ENCODE data around the gene TBC1D2B. TPM values are rescaled to one million over a fixed set of nuclear protein-coding genes. Genes with fewer than 3 reads are reported as not detected.

The TBC1D2B gene
- total and polyA plus RNA-seq, 4 donors, result 8.4 to 119 (median 22.0) TPM

DNA sequence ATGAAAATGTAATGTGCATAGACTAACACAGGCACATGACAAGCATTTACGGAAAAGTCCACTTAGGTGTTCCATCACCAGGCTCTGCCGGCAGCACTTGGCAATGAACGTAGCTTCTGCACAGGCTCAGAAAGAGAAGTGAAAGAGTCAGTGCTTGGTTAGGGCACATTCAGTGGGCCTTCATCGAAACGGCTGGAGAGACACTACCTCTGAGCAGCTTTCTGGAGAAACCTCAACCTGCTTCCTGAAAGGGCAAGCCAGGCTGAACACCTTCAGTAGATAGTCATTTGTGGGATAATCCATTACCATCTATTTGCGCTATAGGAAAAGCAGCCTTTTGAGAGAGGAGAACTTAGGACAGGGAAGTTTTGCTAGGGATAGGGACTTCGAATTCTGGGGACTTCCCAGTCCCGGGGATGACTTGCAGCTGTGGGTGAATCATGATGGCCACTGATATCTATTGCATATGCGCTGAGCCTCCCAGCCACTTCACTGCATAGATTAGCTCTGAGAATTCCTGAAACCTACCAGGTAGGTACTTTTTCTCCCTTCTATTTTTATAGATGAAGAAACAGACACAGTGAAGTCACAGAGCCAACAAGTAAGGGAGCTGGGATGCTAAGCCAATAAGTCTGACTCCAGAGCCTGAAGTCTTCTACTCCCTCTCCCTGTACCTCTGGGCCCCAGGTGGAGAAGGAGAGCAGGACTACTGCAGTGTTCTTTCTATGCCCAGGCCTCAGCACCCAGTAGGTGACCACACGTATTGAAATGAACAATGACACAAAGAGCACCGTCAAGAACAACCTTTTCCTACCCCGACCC is 10.7 kb upstream of the TBC1D2B start:
- peaks cover 3 to 14% (median 9%) of the 10 kb centered on the region in 4 donors for H3K4me1 ChIP-seq (ENCODE audit: control insufficient read depth in 4 of 4, insufficient read depth in 4 of 4, low read length in 3 of 4)
- no peaks in the 10 kb centered on the region for H3K36me3 ChIP-seq (ENCODE audit: control insufficient read depth in 4 of 4, insufficient read depth in 3 of 4, low read depth in 1 of 4, low read length in 3 of 4)
- H3K4me3 ChIP-seq (ENCODE audit: low read depth in 1 of 3, low read length in 3 of 3), result no peak overlapping the region
- no peak for DNase-seq (ENCODE audit: low spot score)
- no peak overlapping the region for H3K27ac ChIP-seq (ENCODE audit: low read depth in 1 of 2, low read length in 2 of 2)
- WGBS, result 74% methylated on average over 12 of the region's 12 CpGs
- H3K9me3 ChIP-seq (ENCODE audit: control insufficient read depth in 4 of 4, low read length in 3 of 4), result no peaks in the 10 kb centered on the region
- H3K27me3 ChIP-seq (ENCODE audit: control insufficient read depth in 4 of 4, insufficient read depth in 4 of 4, low read length in 3 of 4), result no peaks in the 10 kb centered on the region
- no peak overlapping the region for H3K9ac ChIP-seq (ENCODE audit: low read depth in 1 of 2, low read length in 2 of 2)
- TF ChIP-seq FOXA1 (IDR thresholded peaks at IDR 0.05) (no peak), RXRA (IDR thresholded peaks at IDR 0.05) (no peak), SP1 (IDR thresholded peaks at IDR 0.05) (no peak), GABPA (IDR thresholded peaks at IDR 0.05 in 1 of 2, conservative IDR thresholded peaks at IDR 0.05 in 1 of 2) (no peak), RAD21 (IDR thresholded peaks at IDR 0.05) (no peak), FOXA2 (IDR thresholded peaks at IDR 0.05) (no peak), JUND (IDR thresholded peaks at IDR 0.05) (no peak)
- TF ChIP-seq, protein P1, sequence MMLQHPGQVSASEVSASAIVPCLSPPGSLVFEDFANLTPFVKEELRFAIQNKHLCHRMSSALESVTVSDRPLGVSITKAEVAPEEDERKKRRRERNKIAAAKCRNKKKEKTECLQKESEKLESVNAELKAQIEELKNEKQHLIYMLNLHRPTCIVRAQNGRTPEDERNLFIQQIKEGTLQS (IDR thresholded peaks at IDR 0.05), result no peak
- TF ChIP-seq, protein P2, sequence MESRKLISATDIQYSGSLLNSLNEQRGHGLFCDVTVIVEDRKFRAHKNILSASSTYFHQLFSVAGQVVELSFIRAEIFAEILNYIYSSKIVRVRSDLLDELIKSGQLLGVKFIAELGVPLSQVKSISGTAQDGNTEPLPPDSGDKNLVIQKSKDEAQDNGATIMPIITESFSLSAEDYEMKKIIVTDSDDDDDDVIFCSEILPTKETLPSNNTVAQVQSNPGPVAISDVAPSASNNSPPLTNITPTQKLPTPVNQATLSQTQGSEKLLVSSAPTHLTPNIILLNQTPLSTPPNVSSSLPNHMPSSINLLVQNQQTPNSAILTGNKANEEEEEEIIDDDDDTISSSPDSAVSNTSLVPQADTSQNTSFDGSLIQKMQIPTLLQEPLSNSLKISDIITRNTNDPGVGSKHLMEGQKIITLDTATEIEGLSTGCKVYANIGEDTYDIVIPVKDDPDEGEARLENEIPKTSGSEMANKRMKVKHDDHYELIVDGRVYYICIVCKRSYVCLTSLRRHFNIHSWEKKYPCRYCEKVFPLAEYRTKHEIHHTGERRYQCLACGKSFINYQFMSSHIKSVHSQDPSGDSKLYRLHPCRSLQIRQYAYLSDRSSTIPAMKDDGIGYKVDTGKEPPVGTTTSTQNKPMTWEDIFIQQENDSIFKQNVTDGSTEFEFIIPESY (IDR thresholded peaks at IDR 0.05), result no peak

DNA sequence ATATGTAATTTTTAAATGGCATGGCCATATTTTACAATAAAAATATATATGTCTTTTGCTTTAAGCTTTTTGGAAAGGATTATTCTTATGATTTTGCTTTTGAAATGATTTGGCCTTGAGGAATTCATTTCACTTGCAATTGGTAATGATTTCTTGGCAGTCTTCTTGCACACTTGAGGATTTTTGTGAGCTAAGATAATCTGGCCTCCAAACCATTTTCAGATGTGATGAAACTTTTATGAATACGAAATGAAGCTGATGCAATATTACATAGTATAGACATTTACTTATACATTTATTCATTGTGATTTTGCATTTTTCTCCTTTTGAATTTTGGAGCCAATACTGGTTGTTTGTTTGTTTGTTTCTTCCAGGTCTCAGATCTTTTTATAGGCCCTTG is 8.4 kb upstream of the TBC1D2B start:
- H3K4me1 ChIP-seq (ENCODE audit: control insufficient read depth in 4 of 4, insufficient read depth in 4 of 4, low read length in 3 of 4), result peaks cover 3 to 14% (median 9%) of the 10 kb centered on the region in 4 donors
- no peak overlapping the region for H3K27ac ChIP-seq (ENCODE audit: low read depth in 1 of 2, low read length in 2 of 2)
- H3K36me3 ChIP-seq (ENCODE audit: control insufficient read depth in 4 of 4, insufficient read depth in 3 of 4, low read depth in 1 of 4, low read length in 3 of 4), result no peaks in the 10 kb centered on the region
- no peak overlapping the region for H3K9ac ChIP-seq (ENCODE audit: low read depth in 1 of 2, low read length in 2 of 2)
- no peak for DNase-seq (ENCODE audit: low spot score)
- WGBS, result 89% methylated on average over 1 of the region's 1 CpG
- TF ChIP-seq GABPA (IDR thresholded peaks at IDR 0.05 in 1 of 2, conservative IDR thresholded peaks at IDR 0.05 in 1 of 2) (no peak), FOXA2 (IDR thresholded peaks at IDR 0.05) (no peak), HNF4G (IDR thresholded peaks at IDR 0.05) (no peak), RAD21 (IDR thresholded peaks at IDR 0.05) (no peak), FOXA1 (IDR thresholded peaks at IDR 0.05) (no peak), JUND (IDR thresholded peaks at IDR 0.05) (no peak), EGR1 (IDR thresholded peaks at IDR 0.05; ENCODE audit: low read depth in 2 of 2) (no peak), TAF1 (conservative IDR thresholded peaks at IDR 0.05) (no peak), SP1 (IDR thresholded peaks at IDR 0.05) (no peak), RXRA (IDR thresholded peaks at IDR 0.05) (no peak), HNF4A (conservative IDR thresholded peaks at IDR 0.05) (no peak)
- TF ChIP-seq, protein P1 (IDR thresholded peaks at IDR 0.05), result no peak
- TF ChIP-seq, protein P3, sequence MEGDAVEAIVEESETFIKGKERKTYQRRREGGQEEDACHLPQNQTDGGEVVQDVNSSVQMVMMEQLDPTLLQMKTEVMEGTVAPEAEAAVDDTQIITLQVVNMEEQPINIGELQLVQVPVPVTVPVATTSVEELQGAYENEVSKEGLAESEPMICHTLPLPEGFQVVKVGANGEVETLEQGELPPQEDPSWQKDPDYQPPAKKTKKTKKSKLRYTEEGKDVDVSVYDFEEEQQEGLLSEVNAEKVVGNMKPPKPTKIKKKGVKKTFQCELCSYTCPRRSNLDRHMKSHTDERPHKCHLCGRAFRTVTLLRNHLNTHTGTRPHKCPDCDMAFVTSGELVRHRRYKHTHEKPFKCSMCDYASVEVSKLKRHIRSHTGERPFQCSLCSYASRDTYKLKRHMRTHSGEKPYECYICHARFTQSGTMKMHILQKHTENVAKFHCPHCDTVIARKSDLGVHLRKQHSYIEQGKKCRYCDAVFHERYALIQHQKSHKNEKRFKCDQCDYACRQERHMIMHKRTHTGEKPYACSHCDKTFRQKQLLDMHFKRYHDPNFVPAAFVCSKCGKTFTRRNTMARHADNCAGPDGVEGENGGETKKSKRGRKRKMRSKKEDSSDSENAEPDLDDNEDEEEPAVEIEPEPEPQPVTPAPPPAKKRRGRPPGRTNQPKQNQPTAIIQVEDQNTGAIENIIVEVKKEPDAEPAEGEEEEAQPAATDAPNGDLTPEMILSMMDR (IDR thresholded peaks at IDR 0.05; ENCODE audit: low read depth, low read length, missing input control), result no peak
- H3K4me3 ChIP-seq (ENCODE audit: low read depth in 1 of 3, low read length in 3 of 3), result no peak overlapping the region
- H3K9me3 ChIP-seq (ENCODE audit: control insufficient read depth in 4 of 4, low read length in 3 of 4), result no peaks in the 10 kb centered on the region
- no peaks in the 10 kb centered on the region for H3K27me3 ChIP-seq (ENCODE audit: control insufficient read depth in 4 of 4, insufficient read depth in 4 of 4, low read length in 3 of 4)

Measured in liver (tissue), 9 donors.